Inflammatory macrophage treated with lipopolysaccharide for 4 hours (primary cell): Measurements from ENCODE around the gene ANP32B.
"Not testable (repeated sequence)": the region's sequence is repeated elsewhere in the genome, so short reads cannot be mapped to it uniquely, and the experiment has no call there.

Experiments used
- DNase-seq: peaks from one replicate; pipeline ENCODE4 v3.0.0-alpha.2; 2020

The ANP32B gene

GRCh38 chr9:97994703-97995102 lies 11.6 kb downstream of the ANP32B start:
- DNase-seq = no peak

GRCh38 chr9:97996676-97997075 lies 13.5 kb downstream of the ANP32B start:
- not testable (repeated sequence) for DNase-seq

GRCh38 chr9:97997330-97998276 lies 14.5 kb downstream of the ANP32B start:
- DNase-seq = no peak

- no peak for DNase-seq
Measured at GRCh38 chr9:98002808-98003207, 19.7 kb downstream of the ANP32B start.

GRCh38 chr9:98006127-98006796 lies 23.1 kb downstream of the ANP32B start:
- no peak for DNase-seq

- DNase-seq = peak; percentile 2
Measured at GRCh38 chr9:98007251-98007928, 24.2 kb downstream of the ANP32B start.

GRCh38 chr9:98008764-98009163 lies 25.6 kb downstream of the ANP32B start:
- no peak for DNase-seq

GRCh38 chr9:98009437-98009836 lies 26.3 kb downstream of the ANP32B start:
- no peak for DNase-seq

GRCh38 chr9:98009936-98010335 lies 26.8 kb downstream of the ANP32B start:
- no peak for DNase-seq

GRCh38 chr9:98010445-98010844 lies 27.3 kb downstream of the ANP32B start:
- DNase-seq = peak; percentile 24

GRCh38 chr9:98011122-98011521 lies 28.0 kb downstream of the ANP32B start:
- DNase-seq = no peak

GRCh38 chr9:98016137-98016680 lies 33.1 kb downstream of the ANP32B start:
- no peak for DNase-seq

- no peak for DNase-seq
Measured at GRCh38 chr9:98017306-98017705, 34.2 kb downstream of the ANP32B start.

GRCh38 chr9:98018347-98018746 lies 35.2 kb downstream of the ANP32B start:
- no peak for DNase-seq

GRCh38 chr9:98019098-98019497 lies 36.0 kb downstream of the ANP32B start:
- no peak for DNase-seq

- not testable (repeated sequence) for DNase-seq
Measured at GRCh38 chr9:98019869-98020268, 36.7 kb downstream of the ANP32B start.

GRCh38 chr9:98020476-98021145 lies 37.5 kb downstream of the ANP32B start:
- no peak for DNase-seq

- DNase-seq = no peak
Measured at GRCh38 chr9:98021306-98022040, 38.3 kb downstream of the ANP32B start.

- no peak for DNase-seq
Measured at GRCh38 chr9:98022447-98022846, 39.3 kb downstream of the ANP32B start.

GRCh38 chr9:98024702-98025101 lies 41.6 kb downstream of the ANP32B start:
- no peak for DNase-seq

GRCh38 chr9:98031169-98031568 lies 48.0 kb downstream of the ANP32B start:
- DNase-seq = no peak

GRCh38 chr9:98031935-98032334 lies 48.8 kb downstream of the ANP32B start:
- no peak for DNase-seq
